Measurements from ENCODE around the gene RRAD.
A peak's percentile ranks its signal among the peaks of the same experiment; 100 is the strongest.
"Not testable (repeated sequence)": the region's sequence is repeated elsewhere in the genome, so short reads cannot be mapped to it uniquely, and the experiment has no call there.

RRAD gene

GRCh38 chr16:66958857-66959703 is 33.7 kb upstream of the RRAD start:
- intact Hi-C loops (cut with micrococcal nuclease) = no loop called here
- Mint-ChIP-seq H3K4me1 (ENCODE audit: low read depth) (peaks cover 49% of the 10 kb centered on the region), H3K4me3 (no peak overlapping the region), H3K36me3 (ENCODE audit: low read depth) (no peaks in the 10 kb centered on the region), H3K9me3 (no peaks in the 10 kb centered on the region), H3K27ac (peak overlapping the region; percentile 84), H3K27me3 (peaks cover under 1% of the 10 kb centered on the region)

GRCh38 chr16:66956154-66956457 is 30.8 kb upstream of the RRAD start:
- H3K36me3 Mint-ChIP-seq (ENCODE audit: low read depth); H3K27ac Mint-ChIP-seq; H3K4me3 Mint-ChIP-seq; intact Hi-C loops (cut with micrococcal nuclease); H3K9me3 Mint-ChIP-seq: not testable (repeated sequence)
- Mint-ChIP-seq H3K4me1 (ENCODE audit: low read depth) (peaks cover 36% of the 10 kb centered on the region), H3K27me3 (peaks cover 26% of the 10 kb centered on the region)

GRCh38 chr16:66955363-66956153 is 30.2 kb upstream of the RRAD start:
- Mint-ChIP-seq H3K27me3 (peaks cover 30% of the 10 kb centered on the region), H3K4me1 (ENCODE audit: low read depth) (peaks cover 31% of the 10 kb centered on the region)
- H3K27ac Mint-ChIP-seq; H3K36me3 Mint-ChIP-seq (ENCODE audit: low read depth); H3K4me3 Mint-ChIP-seq; H3K9me3 Mint-ChIP-seq: not testable (repeated sequence)
- intact Hi-C loops (cut with micrococcal nuclease) = loop anchor here (2.0 kb wide), 1 partner anchor 199 kb away; no protein-coding TSS in a partner anchor

DNA sequence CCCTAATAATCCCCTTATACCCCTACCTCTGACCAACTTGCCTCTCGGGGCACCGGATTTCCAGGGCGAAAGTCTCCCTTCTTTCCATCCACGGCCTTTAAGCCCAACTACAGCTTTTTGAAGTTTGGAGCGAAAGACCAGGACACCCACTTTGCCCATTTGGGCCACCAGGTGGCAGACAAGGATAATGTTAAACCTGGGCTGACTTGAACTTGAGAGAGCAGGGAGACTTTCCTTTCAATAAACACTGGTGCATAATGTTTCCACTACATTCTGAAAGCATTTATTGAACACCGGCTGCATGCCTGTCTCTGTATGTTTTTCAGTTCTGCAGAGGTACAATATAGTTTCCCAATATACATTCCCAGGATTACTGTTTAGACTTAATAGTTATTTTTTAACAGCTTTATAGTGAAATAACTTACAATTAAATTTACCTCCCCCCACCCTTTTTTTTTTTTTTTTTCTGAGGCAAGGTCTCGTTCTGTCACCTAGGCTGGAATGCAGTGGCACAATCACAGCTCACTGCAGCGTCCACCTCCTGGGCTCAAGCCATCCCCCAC is 28.8 kb upstream of the RRAD start:
- Mint-ChIP-seq H3K9me3 (no peaks in the 10 kb centered on the region), H3K4me3 (no peak overlapping the region), H3K27ac (no peak overlapping the region), H3K27me3 (peaks cover 42% of the 10 kb centered on the region), H3K36me3 (ENCODE audit: low read depth) (no peaks in the 10 kb centered on the region), H3K4me1 (ENCODE audit: low read depth) (peaks cover 17% of the 10 kb centered on the region)
- intact Hi-C loops (cut with micrococcal nuclease) = loop anchor here (2.0 kb wide), 1 partner anchor 201 kb away; no protein-coding TSS in a partner anchor

DNA sequence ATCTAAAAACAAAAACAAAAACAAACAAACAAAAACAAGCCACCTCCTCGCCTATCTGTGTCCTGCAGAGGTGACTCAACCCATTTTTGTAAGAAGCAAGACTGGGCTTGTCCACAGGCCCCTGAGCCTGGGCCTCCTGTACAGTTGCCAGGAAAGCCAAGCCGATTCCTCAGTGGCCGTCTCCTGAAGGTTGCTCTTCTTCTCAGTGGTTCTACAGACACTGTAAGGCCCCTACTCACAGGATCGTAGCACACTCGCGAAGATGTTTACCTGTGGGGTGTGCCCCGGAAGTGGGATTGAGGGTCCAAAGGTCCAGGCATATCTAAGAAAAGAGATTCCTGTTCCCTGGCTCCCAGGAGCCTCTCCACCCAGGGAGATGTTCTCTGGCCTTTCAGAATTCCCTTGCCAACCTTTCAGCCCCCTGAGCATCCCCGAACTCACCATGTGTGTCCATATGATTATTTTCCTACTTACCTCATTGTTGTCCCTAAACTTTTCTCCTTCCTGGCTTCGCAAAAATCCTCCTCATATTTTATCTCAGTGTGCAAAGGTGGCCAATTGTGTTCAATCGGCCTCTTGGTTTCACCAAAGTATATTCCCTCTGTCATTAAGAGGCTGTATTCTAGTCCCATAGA is 28.2 kb upstream of the RRAD start:
- H3K4me3 Mint-ChIP-seq = no peak overlapping the region
- intact Hi-C loops (cut with micrococcal nuclease) = loop anchor here (2.0 kb wide), 1 partner anchor 201 kb away; no protein-coding TSS in a partner anchor
- H3K27me3 Mint-ChIP-seq = peaks cover 48% of the 10 kb centered on the region
- peaks cover 17% of the 10 kb centered on the region for H3K4me1 Mint-ChIP-seq (ENCODE audit: low read depth)
- H3K9me3 Mint-ChIP-seq = no peaks in the 10 kb centered on the region
- no peak overlapping the region for H3K27ac Mint-ChIP-seq
- H3K36me3 Mint-ChIP-seq (ENCODE audit: low read depth) = no peaks in the 10 kb centered on the region

DNA sequence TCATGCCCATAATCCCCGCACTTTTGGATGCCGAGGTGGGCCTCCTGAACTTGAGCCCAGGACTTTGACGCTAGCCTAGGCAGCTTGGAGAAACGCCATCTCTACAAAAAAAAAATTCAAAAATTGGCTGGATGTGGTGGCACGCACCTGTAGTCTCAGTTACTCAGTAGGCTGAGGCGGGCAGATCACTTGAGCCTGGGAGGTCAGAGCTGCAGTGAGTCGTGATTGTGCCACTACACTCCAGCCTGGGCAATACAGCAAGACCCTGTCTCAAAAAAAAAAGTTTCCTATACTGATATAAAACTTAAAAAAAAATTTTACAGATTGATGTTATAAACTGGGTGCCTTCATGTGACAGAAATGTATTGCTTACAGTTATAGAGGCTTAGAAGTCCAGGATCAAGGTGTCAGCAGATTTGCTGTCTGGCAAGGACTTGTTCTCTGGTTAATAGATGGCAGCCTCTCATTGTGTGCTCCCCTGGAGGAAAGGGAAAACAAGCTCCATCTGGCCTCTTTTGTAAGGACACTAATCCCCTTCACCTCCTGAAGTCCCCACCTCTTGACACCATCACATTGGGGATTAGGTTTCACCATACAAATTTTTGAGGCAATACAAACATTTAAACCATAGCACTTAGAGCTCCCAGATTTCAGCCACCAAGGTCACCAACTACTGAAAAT is 27.2 kb upstream of the RRAD start:
- no peaks in the 10 kb centered on the region for H3K36me3 Mint-ChIP-seq (ENCODE audit: low read depth)
- intact Hi-C loops (cut with micrococcal nuclease) = no loop called here
- H3K9me3 Mint-ChIP-seq = no peaks in the 10 kb centered on the region
- peaks cover 58% of the 10 kb centered on the region for H3K27me3 Mint-ChIP-seq
- H3K4me1 Mint-ChIP-seq (ENCODE audit: low read depth) = peaks cover 17% of the 10 kb centered on the region
- no peak overlapping the region for H3K4me3 Mint-ChIP-seq
- no peak overlapping the region for H3K27ac Mint-ChIP-seq

DNA sequence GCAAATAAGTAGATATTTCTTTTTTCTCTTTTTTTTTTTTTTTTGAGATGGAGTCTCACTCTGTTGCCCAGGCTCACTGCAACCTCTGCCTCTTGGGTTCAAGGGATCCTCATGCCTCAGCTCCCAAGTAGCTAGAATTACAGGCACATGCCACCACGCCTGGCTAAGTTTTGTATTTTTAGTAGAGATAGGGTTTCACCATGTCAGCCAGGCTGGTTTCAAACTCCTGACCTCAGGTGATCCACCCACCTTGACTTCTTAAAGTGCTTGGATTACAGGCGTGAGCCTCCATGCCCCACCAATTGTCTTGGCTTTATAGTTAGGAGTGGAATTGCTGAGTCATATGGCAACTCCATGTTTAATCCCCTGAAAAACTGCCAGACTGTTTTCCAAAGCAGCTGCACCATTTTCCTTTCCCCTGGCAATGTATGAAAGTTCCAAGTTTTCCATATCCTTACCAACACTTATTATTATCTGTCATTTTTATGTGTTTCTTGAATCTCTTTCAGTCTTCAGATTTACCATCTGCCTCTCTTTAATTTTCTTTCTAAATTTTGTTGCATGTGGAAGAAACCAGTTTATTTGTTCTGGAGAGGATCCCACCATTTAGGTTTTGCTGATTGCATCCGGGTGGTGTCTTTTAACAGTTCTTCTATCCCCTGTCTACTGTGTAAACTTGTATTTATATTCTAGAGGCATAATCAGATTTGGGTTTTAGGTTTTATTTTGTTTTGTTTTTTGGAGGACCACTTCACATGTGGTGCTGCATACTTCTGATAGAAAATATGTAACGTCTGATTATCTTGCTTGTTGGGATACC is 25.8 kb upstream of the RRAD start:
- Mint-ChIP-seq H3K27me3 (peaks cover 65% of the 10 kb centered on the region), H3K9me3 (no peaks in the 10 kb centered on the region), H3K27ac (no peak overlapping the region), H3K4me1 (ENCODE audit: low read depth) (peaks cover 26% of the 10 kb centered on the region), H3K36me3 (ENCODE audit: low read depth) (no peaks in the 10 kb centered on the region), H3K4me3 (no peak overlapping the region)
- intact Hi-C loops (cut with micrococcal nuclease) = no loop called here

DNA sequence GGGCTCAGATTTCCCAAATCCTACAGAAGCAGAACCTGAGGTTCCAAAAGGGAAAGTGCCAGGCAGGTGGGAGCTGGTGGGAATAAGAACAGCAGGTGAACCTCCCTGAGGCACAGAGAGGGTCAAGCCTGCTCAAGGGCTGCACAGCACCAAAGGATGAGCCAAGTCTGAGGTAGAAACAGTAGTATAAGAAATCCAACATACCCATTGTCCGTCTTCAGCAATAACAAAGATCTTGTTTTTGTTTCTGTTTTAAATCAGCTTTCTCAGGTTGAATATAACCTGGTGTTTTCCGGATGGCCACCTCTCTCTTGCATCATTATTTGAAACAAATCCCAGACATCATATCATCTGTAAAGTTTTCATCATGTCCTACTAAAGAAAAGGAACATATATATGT is 25.1 kb upstream of the RRAD start:
- intact Hi-C loops (cut with micrococcal nuclease) = no loop called here
- Mint-ChIP-seq H3K9me3 (no peaks in the 10 kb centered on the region), H3K27ac (no peak overlapping the region), H3K27me3 (peaks cover 65% of the 10 kb centered on the region), H3K4me3 (no peak overlapping the region), H3K36me3 (ENCODE audit: low read depth) (no peaks in the 10 kb centered on the region), H3K4me1 (ENCODE audit: low read depth) (peaks cover 26% of the 10 kb centered on the region)

DNA sequence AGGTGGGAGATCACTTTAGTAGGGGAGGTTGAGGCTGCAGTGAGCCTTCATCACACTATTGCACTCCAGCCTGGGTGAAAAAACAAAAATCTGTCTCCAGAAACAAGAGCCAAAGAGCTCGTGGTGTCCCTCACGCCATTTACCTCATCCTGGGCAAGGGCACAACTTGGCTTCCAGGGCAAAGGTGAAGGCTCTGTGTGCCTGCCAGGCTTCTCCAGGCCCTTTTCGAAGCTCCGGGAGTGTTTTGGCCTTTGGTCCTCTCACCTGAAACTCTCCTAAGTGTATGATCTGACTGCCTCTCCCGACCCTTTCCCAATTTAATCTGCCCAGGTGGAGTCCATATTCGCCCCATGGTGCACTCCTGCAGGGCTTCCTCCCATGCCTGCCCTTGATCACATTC is 24.1 kb upstream of the RRAD start:
- intact Hi-C loops (cut with micrococcal nuclease) = loop anchor here (5.0 kb wide), 1 partner anchor 238 kb away; no protein-coding TSS in a partner anchor
- H3K4me1 Mint-ChIP-seq (ENCODE audit: low read depth) = peaks cover 26% of the 10 kb centered on the region
- H3K27ac Mint-ChIP-seq = no peak overlapping the region
- H3K27me3 Mint-ChIP-seq = peaks cover 65% of the 10 kb centered on the region
- H3K36me3 Mint-ChIP-seq (ENCODE audit: low read depth) = peaks cover 4% of the 10 kb centered on the region
- H3K9me3 Mint-ChIP-seq = no peaks in the 10 kb centered on the region
- H3K4me3 Mint-ChIP-seq = no peak overlapping the region

DNA sequence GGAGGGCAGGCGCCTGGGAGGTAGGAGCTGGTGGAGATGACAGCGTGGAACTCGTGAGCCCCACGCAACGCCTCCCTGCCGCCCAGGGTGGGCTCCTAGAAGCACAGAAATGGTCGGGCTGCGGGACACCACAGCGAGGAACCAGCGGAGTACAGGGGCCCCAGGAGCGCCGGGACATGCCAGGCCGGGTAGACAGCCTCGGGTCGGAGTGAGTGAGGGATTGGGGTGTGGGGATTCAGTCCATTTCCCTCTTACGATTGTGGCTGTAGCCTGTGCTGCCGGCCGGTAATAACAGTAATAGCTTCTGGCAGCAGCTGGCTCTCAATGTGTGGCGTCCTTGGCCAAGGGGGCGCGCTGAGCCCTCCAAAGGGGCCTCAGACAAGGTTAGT is 23.5 kb upstream of the RRAD start:
- Mint-ChIP-seq H3K27ac (no peak overlapping the region), H3K27me3 (peaks cover 62% of the 10 kb centered on the region), H3K4me1 (ENCODE audit: low read depth) (peaks cover 26% of the 10 kb centered on the region), H3K36me3 (ENCODE audit: low read depth) (peaks cover 10% of the 10 kb centered on the region), H3K4me3 (peak overlapping the region; percentile 75), H3K9me3 (no peaks in the 10 kb centered on the region)
- intact Hi-C loops (cut with micrococcal nuclease) = loop anchor here (5.0 kb wide), 1 partner anchor 238 kb away; no protein-coding TSS in a partner anchor

- no peak overlapping the region for H3K27ac Mint-ChIP-seq
- H3K9me3 Mint-ChIP-seq = no peaks in the 10 kb centered on the region
- peaks cover 57% of the 10 kb centered on the region for H3K27me3 Mint-ChIP-seq
- peaks cover 26% of the 10 kb centered on the region for H3K4me1 Mint-ChIP-seq (ENCODE audit: low read depth)
- H3K4me3 Mint-ChIP-seq = peak overlapping the region; percentile 75
- peaks cover 16% of the 10 kb centered on the region for H3K36me3 Mint-ChIP-seq (ENCODE audit: low read depth)
- intact Hi-C loops (cut with micrococcal nuclease) = loop anchor here (5.0 kb wide), 1 partner anchor 239 kb away; no protein-coding TSS in a partner anchor
Observed at GRCh38 chr16:66948134-66948836, 22.9 kb upstream of the RRAD start.

- Mint-ChIP-seq H3K36me3 (ENCODE audit: low read depth) (peaks cover 24% of the 10 kb centered on the region), H3K9me3 (no peaks in the 10 kb centered on the region), H3K27me3 (peaks cover 52% of the 10 kb centered on the region), H3K4me1 (ENCODE audit: low read depth) (peaks cover 26% of the 10 kb centered on the region), H3K4me3 (peak overlapping the region; percentile 75), H3K27ac (no peak overlapping the region)
- intact Hi-C loops (cut with micrococcal nuclease) = loop anchor here (5.0 kb wide), 1 partner anchor 240 kb away; no protein-coding TSS in a partner anchor
Observed at GRCh38 chr16:66947302-66948065, 22.1 kb upstream of the RRAD start.
